Measurements from ENCODE around the gene GTF3C5. TPM values are rescaled to one million over a fixed set of nuclear protein-coding genes. Genes with fewer than 3 reads are reported as not detected.
A peak's percentile ranks its signal among the peaks of the same experiment; 100 is the strongest.
"Not testable (repeated sequence)": the region's sequence is repeated elsewhere in the genome, so short reads cannot be mapped to it uniquely, and the experiment has no call there.

Gene GTF3C5
- total RNA-seq, 1 experiment from 2014 or later, result 104 TPM

- POLR2A ChIA-PET, result interaction anchor here (0.6 kb wide), 1 partner anchor 257 kb away, joined by 4 read pairs; no protein-coding TSS in a partner anchor
- peak; percentile 83 for DNase-seq (ENCODE audit: low spot score)
- ATAC-seq; H3K27ac Mint-ChIP-seq; H3K4me1 Mint-ChIP-seq; H3K4me3 Mint-ChIP-seq; H3K9me3 Mint-ChIP-seq; H3K27me3 Mint-ChIP-seq (ENCODE audit: low read depth): not testable (repeated sequence)
- TF ChIP-seq, protein P1, sequence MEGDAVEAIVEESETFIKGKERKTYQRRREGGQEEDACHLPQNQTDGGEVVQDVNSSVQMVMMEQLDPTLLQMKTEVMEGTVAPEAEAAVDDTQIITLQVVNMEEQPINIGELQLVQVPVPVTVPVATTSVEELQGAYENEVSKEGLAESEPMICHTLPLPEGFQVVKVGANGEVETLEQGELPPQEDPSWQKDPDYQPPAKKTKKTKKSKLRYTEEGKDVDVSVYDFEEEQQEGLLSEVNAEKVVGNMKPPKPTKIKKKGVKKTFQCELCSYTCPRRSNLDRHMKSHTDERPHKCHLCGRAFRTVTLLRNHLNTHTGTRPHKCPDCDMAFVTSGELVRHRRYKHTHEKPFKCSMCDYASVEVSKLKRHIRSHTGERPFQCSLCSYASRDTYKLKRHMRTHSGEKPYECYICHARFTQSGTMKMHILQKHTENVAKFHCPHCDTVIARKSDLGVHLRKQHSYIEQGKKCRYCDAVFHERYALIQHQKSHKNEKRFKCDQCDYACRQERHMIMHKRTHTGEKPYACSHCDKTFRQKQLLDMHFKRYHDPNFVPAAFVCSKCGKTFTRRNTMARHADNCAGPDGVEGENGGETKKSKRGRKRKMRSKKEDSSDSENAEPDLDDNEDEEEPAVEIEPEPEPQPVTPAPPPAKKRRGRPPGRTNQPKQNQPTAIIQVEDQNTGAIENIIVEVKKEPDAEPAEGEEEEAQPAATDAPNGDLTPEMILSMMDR (IDR thresholded peaks at IDR 0.05), result peak; percentile 74
- CTCF ChIA-PET, result interaction anchor here (0.6 to 2.6 kb wide), 12 partner anchors 9 to 289 kb away, joined by 3 to 26 read pairs (median 4); partner anchors contain the start of gene GTF3C5
- H3K36me3 Mint-ChIP-seq, result peaks cover 44% of the 10 kb centered on the region
Measured at GRCh38 chr9:133040892-133041479, 10.2 kb downstream of the GTF3C5 start.

GRCh38 chr9:133041958-133042357 lies 11.2 kb downstream of the GTF3C5 start:
- ATAC-seq (no peak), DNase-seq (ENCODE audit: low spot score) (no peak)
- Mint-ChIP-seq H3K9me3 (no peaks in the 10 kb centered on the region), H3K36me3 (peaks cover 54% of the 10 kb centered on the region), H3K27ac (no peak overlapping the region), H3K27me3 (ENCODE audit: low read depth) (no peaks in the 10 kb centered on the region; the same call in 1 of the 2 replicates), H3K4me1 (no peaks in the 10 kb centered on the region), H3K4me3 (no peak overlapping the region)
- CTCF ChIA-PET, result no interaction called here
- POLR2A ChIA-PET, result no interaction called here
- no peak for TF ChIP-seq E2F5 (CRISPR knock-in tag; IDR thresholded peaks at IDR 0.05)
- TF ChIP-seq SP1 (CRISPR knock-in tag; conservative IDR thresholded peaks at IDR 0.05), result no peak
- TF ChIP-seq HMGXB4 (CRISPR knock-in tag; IDR thresholded peaks at IDR 0.05), result no peak
- TF ChIP-seq MXD4 (CRISPR knock-in tag; IDR thresholded peaks at IDR 0.05; ENCODE audit: borderline replicate concordance), result no peak
- no peak for TF ChIP-seq CBFB (CRISPR knock-in tag; IDR thresholded peaks at IDR 0.05; ENCODE audit: low read depth)
- TF ChIP-seq, protein P2, sequence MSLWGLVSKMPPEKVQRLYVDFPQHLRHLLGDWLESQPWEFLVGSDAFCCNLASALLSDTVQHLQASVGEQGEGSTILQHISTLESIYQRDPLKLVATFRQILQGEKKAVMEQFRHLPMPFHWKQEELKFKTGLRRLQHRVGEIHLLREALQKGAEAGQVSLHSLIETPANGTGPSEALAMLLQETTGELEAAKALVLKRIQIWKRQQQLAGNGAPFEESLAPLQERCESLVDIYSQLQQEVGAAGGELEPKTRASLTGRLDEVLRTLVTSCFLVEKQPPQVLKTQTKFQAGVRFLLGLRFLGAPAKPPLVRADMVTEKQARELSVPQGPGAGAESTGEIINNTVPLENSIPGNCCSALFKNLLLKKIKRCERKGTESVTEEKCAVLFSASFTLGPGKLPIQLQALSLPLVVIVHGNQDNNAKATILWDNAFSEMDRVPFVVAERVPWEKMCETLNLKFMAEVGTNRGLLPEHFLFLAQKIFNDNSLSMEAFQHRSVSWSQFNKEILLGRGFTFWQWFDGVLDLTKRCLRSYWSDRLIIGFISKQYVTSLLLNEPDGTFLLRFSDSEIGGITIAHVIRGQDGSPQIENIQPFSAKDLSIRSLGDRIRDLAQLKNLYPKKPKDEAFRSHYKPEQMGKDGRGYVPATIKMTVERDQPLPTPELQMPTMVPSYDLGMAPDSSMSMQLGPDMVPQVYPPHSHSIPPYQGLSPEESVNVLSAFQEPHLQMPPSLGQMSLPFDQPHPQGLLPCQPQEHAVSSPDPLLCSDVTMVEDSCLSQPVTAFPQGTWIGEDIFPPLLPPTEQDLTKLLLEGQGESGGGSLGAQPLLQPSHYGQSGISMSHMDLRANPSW (CRISPR knock-in tag; conservative IDR thresholded peaks at IDR 0.05; ENCODE audit: low read depth), result no peak
- TF ChIP-seq NR1H2 (CRISPR knock-in tag; IDR thresholded peaks at IDR 0.05), result no peak
- TF ChIP-seq RELA (CRISPR knock-in tag; IDR thresholded peaks at IDR 0.05; ENCODE audit: borderline replicate concordance), result no peak
- TF ChIP-seq FOXP4 (CRISPR knock-in tag; IDR thresholded peaks at IDR 0.05), result no peak
- no peak for TF ChIP-seq GABPB1 (CRISPR knock-in tag; IDR thresholded peaks at IDR 0.05)
- no peak for TF ChIP-seq GTF2I (CRISPR knock-in tag; conservative IDR thresholded peaks at IDR 0.05)
- TF ChIP-seq MYBL2 (CRISPR knock-in tag; IDR thresholded peaks at IDR 0.05), result no peak
- TF ChIP-seq PRRX2 (CRISPR knock-in tag; IDR thresholded peaks at IDR 0.05), result no peak
- TF ChIP-seq E2F4 (CRISPR knock-in tag; IDR thresholded peaks at IDR 0.05; ENCODE audit: borderline replicate concordance, low read depth), result no peak
- no peak for TF ChIP-seq MAX (CRISPR knock-in tag; IDR thresholded peaks at IDR 0.05)
- TF ChIP-seq ERG (CRISPR knock-in tag; IDR thresholded peaks at IDR 0.05), result no peak

Measured in WTC11 (cell line).